ENCODE data around the gene FAM222A.

- TF ChIP-seq ZNF274 (IDR thresholded peaks at IDR 0.05; ENCODE audit: low read depth, low read length) = no peak
- TF ChIP-seq YY1 (IDR thresholded peaks at IDR 0.05; ENCODE audit: insufficient read depth, insufficient read length) = no peak
Observed at GRCh38 chr12:109706398-109706746, 7.3 kb upstream of the FAM222A start.

Measured in NT2/D1 (cell line).